Natural killer cell (primary cell): ENCODE data around the gene ITM2C. TPM values are rescaled to one million over a fixed set of nuclear protein-coding genes. Genes with fewer than 3 reads are reported as not detected.

Experiments used
- ATAC-seq, 3 donors: fragments of 150-1000 bp in 2 of 3; fragments of 200-7000 bp in 1 of 3; cut with Tn5 transposase; 1 replicate in 1 of 3; 2 replicates in 2 of 3; pipeline ENCODE4 v1.10.0; 2021; ENCODE audit warnings: mild to moderate bottlenecking in 2 of 3, moderate library complexity in 2 of 3
- DNase-seq, 2 donors: peaks; one replicate each; pipeline versions ENCODE4 v3.0.0 to v3.0.0-alpha.2; 2013 to 2021; ENCODE audit warnings: mixed read lengths in 1 of 2
- H3K27ac ChIP-seq: one replicate; pipeline ENCODE4 v1.5.1; 2013; ENCODE audit warnings: mild to moderate bottlenecking, low read length
- H3K27me3 ChIP-seq: one replicate; pipeline ENCODE4 v1.6.1; 2013; ENCODE audit warnings: low read length; ENCODE audit not compliant: control insufficient read depth, insufficient read depth
- H3K36me3 ChIP-seq: one replicate; pipeline ENCODE4 v1.6.1; 2013; ENCODE audit warnings: low read length; ENCODE audit not compliant: control insufficient read depth, insufficient read depth
- H3K4me1 ChIP-seq: one replicate; pipeline ENCODE4 v1.6.1; 2013; ENCODE audit warnings: low read length; ENCODE audit not compliant: control insufficient read depth, insufficient read depth
- H3K4me3 ChIP-seq: one replicate; pipeline ENCODE4 v1.5.1; 2013; ENCODE audit warnings: low read length
- H3K9me3 ChIP-seq: one replicate; pipeline ENCODE4 v1.6.1; 2013; ENCODE audit warnings: low read length; ENCODE audit not compliant: control insufficient read depth, insufficient read depth
- H3K27ac Mint-ChIP-seq, 2 donors: one replicate each; pipeline ENCODE4 v1.8.0; 2022; ENCODE audit warnings: mild to moderate bottlenecking in 2 of 2, mixed read lengths in 2 of 2, moderate library complexity in 1 of 2
- H3K27me3 Mint-ChIP-seq, 2 donors: one replicate each; pipeline ENCODE4 v1.8.0; 2022; ENCODE audit warnings: low read depth in 2 of 2, mixed read lengths in 2 of 2
- H3K36me3 Mint-ChIP-seq: one replicate; pipeline ENCODE4 v1.8.0; 2022; ENCODE audit warnings: mixed read lengths
- H3K4me1 Mint-ChIP-seq, 2 donors: one replicate each; pipeline ENCODE4 v1.8.0; 2022; ENCODE audit warnings: mixed read lengths in 2 of 2
- H3K4me3 Mint-ChIP-seq: one replicate; pipeline ENCODE4 v1.8.0; 2022; ENCODE audit warnings: mild to moderate bottlenecking, moderate library complexity, mixed read lengths
- H3K9me3 Mint-ChIP-seq, 2 donors: one replicate each; pipeline ENCODE4 v1.8.0; 2022; ENCODE audit warnings: mixed read lengths in 2 of 2
- WGBS: methylation state at CpG from one replicate; pipeline ENCODE4 v1.1.7; 2013; ENCODE audit warnings: missing lambda C conversion rate; ENCODE audit not compliant: insufficient coverage; 5-methylcytosine and 5-hydroxymethylcytosine counted together
- intact Hi-C: fragments of 100-400 bp; cut with micrococcal nuclease; formaldehyde crosslinking; loops from one replicate; pipeline ENCODE4 v1.14.2; 2022
- total RNA-seq, 4 donors: library from RNA; stranded (reverse); fragments of 120-200 nt in 1 of 4; gene quantifications; one replicate each; pipeline versions ENCODE4 v1.2.3 to v1.2.4, GENCODE V29; 2013 to 2022
- TF ChIP-seq, protein P1 (sequence below): fragments of 200-600 bp; IDR thresholded peaks from one replicate; pipeline ENCODE4 v1.8.0; 2022; ENCODE audit warnings: antibody characterized with exemption

Gene ITM2C
- total RNA-seq, 3 donors from 2014 or later (not counting 1 experiment from before 2014, with no cell fraction given) = 4.7 to 36.3 (median 5.1) TPM

- peak in 2 of 3 donors; percentile 58 to 74 for ATAC-seq
- no peak overlapping the region for H3K27ac Mint-ChIP-seq
- TF ChIP-seq, protein P1, sequence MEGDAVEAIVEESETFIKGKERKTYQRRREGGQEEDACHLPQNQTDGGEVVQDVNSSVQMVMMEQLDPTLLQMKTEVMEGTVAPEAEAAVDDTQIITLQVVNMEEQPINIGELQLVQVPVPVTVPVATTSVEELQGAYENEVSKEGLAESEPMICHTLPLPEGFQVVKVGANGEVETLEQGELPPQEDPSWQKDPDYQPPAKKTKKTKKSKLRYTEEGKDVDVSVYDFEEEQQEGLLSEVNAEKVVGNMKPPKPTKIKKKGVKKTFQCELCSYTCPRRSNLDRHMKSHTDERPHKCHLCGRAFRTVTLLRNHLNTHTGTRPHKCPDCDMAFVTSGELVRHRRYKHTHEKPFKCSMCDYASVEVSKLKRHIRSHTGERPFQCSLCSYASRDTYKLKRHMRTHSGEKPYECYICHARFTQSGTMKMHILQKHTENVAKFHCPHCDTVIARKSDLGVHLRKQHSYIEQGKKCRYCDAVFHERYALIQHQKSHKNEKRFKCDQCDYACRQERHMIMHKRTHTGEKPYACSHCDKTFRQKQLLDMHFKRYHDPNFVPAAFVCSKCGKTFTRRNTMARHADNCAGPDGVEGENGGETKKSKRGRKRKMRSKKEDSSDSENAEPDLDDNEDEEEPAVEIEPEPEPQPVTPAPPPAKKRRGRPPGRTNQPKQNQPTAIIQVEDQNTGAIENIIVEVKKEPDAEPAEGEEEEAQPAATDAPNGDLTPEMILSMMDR = no peak
- H3K4me1 Mint-ChIP-seq = peaks cover 9 to 25% of the 10 kb centered on the region in 2 donors
- no peaks in the 10 kb centered on the region for H3K9me3 ChIP-seq
- H3K4me3 ChIP-seq = no peak overlapping the region
- H3K36me3 ChIP-seq = no peaks in the 10 kb centered on the region
- no peaks in the 10 kb centered on the region for H3K36me3 Mint-ChIP-seq
- peaks cover 37% of the 10 kb centered on the region for H3K4me1 ChIP-seq
- intact Hi-C loops = no loop called here
- 42% methylated on average over 18 of the region's 19 CpGs for WGBS
- H3K27ac ChIP-seq = no peak overlapping the region
- no peaks in the 10 kb centered on the region for H3K9me3 Mint-ChIP-seq
- H3K27me3 Mint-ChIP-seq = peaks cover 67 to 86% of the 10 kb centered on the region in 2 donors
- peak in 1 of 2 donors; percentile 38 for DNase-seq
- H3K4me3 Mint-ChIP-seq = no peak overlapping the region
- peaks cover 11% of the 10 kb centered on the region for H3K27me3 ChIP-seq
Observed at GRCh38 chr2:230893841-230894781, 29.4 kb downstream of the ITM2C start.

GRCh38 chr2:230895536-230896345 lies 31.0 kb downstream of the ITM2C start:
- H3K4me3 Mint-ChIP-seq = no peak overlapping the region
- no peaks in the 10 kb centered on the region for H3K36me3 Mint-ChIP-seq
- H3K27me3 Mint-ChIP-seq = peaks cover 72 to 86% of the 10 kb centered on the region in 2 donors
- no peaks in the 10 kb centered on the region for H3K36me3 ChIP-seq
- DNase-seq (peak in 1 of 2 donors; percentile 11), ATAC-seq (no peak)
- peaks cover 11% of the 10 kb centered on the region for H3K27me3 ChIP-seq
- peaks cover 37% of the 10 kb centered on the region for H3K4me1 ChIP-seq
- H3K9me3 Mint-ChIP-seq = no peaks in the 10 kb centered on the region
- intact Hi-C loops = no loop called here
- H3K27ac Mint-ChIP-seq = no peak overlapping the region
- TF ChIP-seq, protein P1 = no peak
- H3K9me3 ChIP-seq = no peaks in the 10 kb centered on the region
- H3K4me1 Mint-ChIP-seq = peaks cover 9 to 25% of the 10 kb centered on the region in 2 donors
- no peak overlapping the region for H3K27ac ChIP-seq
- 83% methylated on average over 6 of the region's 6 CpGs for WGBS
- no peak overlapping the region for H3K4me3 ChIP-seq

GRCh38 chr2:230896346-230897115 lies 31.8 kb downstream of the ITM2C start:
- no peak overlapping the region for H3K27ac Mint-ChIP-seq
- WGBS = 90% methylated on average over 19 of the region's 19 CpGs
- DNase-seq = no peak
- H3K36me3 Mint-ChIP-seq = no peaks in the 10 kb centered on the region
- Histone ChIP-seq H3K4me1 (peaks cover 37% of the 10 kb centered on the region), H3K9me3 (no peaks in the 10 kb centered on the region), H3K4me3 (no peak overlapping the region), H3K36me3 (no peaks in the 10 kb centered on the region), H3K27me3 (peaks cover 11% of the 10 kb centered on the region), H3K27ac (no peak overlapping the region)
- no peak overlapping the region for H3K4me3 Mint-ChIP-seq
- H3K4me1 Mint-ChIP-seq = peaks cover 9 to 25% of the 10 kb centered on the region in 2 donors
- H3K27me3 Mint-ChIP-seq = peaks cover 73 to 86% of the 10 kb centered on the region in 2 donors
- intact Hi-C loops = no loop called here
- no peaks in the 10 kb centered on the region for H3K9me3 Mint-ChIP-seq
- TF ChIP-seq, protein P1 = no peak
- no peak for ATAC-seq
